ENCODE data around the gene UTS2.

UTS2 gene

GRCh38 chr1:7890853-7891252 lies 38.0 kb upstream of the UTS2 start:
- no peak for TF ChIP-seq CTCF (IDR thresholded peaks at IDR 0.05)
- no peak for DNase-seq (ENCODE audit: low spot score)
- Histone ChIP-seq H3K4me3 (no peak overlapping the region), H3K27ac (no peak overlapping the region)

- Histone ChIP-seq H3K27ac (no peak overlapping the region), H3K4me3 (no peak overlapping the region)
- no peak for TF ChIP-seq CTCF (IDR thresholded peaks at IDR 0.05)
- DNase-seq (ENCODE audit: low spot score): no peak
Observed at GRCh38 chr1:7888248-7889081, 35.6 kb upstream of the UTS2 start.

DNA sequence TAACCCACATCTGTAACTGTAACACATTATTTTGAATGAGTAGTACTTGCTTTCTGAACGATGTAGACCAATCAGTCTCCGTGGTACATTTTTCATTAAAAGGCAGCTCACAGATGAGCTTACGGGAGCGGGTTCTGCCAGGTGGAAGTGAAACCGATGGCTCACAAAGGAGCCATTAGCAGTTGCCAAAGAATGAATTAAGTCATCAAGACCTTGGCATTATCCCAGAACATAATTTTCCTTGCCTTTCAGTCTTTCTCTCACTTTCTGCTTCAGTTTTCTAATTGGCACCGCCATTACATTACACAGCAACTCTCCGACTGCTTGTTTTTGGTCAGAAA lies 33.5 kb upstream of the UTS2 start:
- no peak for TF ChIP-seq CTCF (IDR thresholded peaks at IDR 0.05)
- no peak overlapping the region for H3K4me3 ChIP-seq
- no peak overlapping the region for H3K27ac ChIP-seq
- no peak for DNase-seq (ENCODE audit: low spot score)

DNA sequence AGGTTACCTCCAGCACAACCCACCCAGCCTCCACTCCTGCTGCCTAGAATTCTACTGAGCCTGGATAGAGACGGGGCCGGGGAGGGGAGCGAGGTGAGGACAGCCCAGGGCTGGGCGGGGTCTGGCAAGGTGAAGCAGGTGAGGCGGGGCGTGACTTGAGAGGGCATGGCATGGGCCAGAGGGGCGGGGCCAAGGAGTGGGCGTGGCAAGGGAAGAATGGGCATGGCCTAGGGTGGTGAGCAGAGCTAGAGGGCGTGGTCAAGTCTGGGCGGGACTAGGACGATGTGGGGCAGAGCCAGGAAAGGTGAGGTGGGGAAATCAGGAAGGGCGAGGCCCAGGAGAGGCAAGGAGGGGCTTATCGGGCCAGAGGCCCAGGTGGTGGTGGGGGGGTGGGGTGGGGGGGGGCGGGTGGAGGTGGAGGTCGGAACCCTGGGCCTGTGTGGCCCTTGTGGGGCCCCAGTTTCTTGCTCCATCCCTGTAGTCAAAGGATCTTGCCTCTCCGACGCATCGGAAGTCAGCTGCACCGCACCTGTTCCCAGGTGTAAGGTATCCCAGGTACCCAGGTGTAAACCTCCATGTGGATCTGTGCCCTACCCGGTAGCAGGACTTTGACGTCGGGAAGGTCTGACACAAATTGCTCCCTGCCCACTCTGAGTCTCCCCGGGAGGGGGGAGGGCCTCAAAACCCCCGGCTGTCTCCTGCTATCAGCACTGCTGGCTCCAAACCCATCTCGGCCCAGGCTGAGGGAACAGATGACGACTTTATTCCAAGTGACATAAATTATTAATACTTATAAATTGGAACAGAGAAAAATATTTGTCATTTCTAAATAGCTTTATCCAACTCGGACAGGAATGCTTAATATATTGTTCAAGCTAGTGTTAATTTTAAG lies 32.9 kb upstream of the UTS2 start:
- no peak for DNase-seq (ENCODE audit: low spot score)
- TF ChIP-seq CTCF (IDR thresholded peaks at IDR 0.05): no peak
- H3K27ac ChIP-seq: no peak overlapping the region
- H3K4me3 ChIP-seq: no peak overlapping the region

DNA sequence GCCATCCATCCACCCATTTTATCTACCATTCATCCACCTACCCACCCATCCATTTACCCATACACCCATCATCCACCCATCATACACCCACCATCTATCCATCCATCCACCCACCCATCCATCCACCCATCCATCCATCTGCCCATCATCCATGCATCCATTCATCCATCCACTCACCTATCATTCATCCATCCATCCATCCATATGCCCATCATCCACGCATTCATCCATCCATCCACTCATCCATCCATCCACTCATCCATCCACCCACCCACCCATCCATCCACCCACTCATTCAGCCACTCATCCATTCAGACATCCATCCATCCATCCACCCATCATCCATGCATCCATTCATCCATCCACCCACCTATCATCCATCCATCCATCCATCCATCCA lies 31.9 kb upstream of the UTS2 start:
- Histone ChIP-seq H3K4me3 (no peak overlapping the region), H3K27ac (no peak overlapping the region)
- no peak for TF ChIP-seq CTCF (IDR thresholded peaks at IDR 0.05)
- DNase-seq (ENCODE audit: low spot score): no peak

GRCh38 chr1:7879228-7879627 lies 26.4 kb upstream of the UTS2 start:
- DNase-seq (ENCODE audit: low spot score): no peak
- TF ChIP-seq CTCF (IDR thresholded peaks at IDR 0.05): no peak
- no peak overlapping the region for H3K27ac ChIP-seq
- H3K4me3 ChIP-seq: no peak overlapping the region
